BJ (cell line): ENCODE data around the gene KCNIP3. TPM values are rescaled to one million over a fixed set of nuclear protein-coding genes. Genes with fewer than 3 reads are reported as not detected.
A peak's percentile ranks its signal among the peaks of the same experiment; 100 is the strongest.

Experiments
- CTCF ChIA-PET: fragments of 350-600 bp; formaldehyde crosslinking; extraction: SDS; loops from one replicate; lab custom pipeline; 2021; ENCODE audit warnings: antibody characterized with exemption, inconsistent platforms; lab: Yijun Ruan, JAX
- POLR2A ChIA-PET: fragments of 300-600 bp; sonication (Branson Sonifier 250); formaldehyde crosslinking; extraction: SDS; loops from one replicate; lab custom pipeline; 2021; ENCODE audit warnings: antibody characterized with exemption; lab: Charles Lee
- DNase-seq: peaks from one replicate; pipeline ENCODE4 v3.0.0-alpha.2; 2011; ENCODE audit warnings: low read depth
- H3K27me3 ChIP-seq: 2 replicates; pipeline ENCODE4 v1.6.0; 2011; ENCODE audit warnings: low read length; ENCODE audit not compliant: control insufficient read depth, insufficient read depth
- H3K36me3 ChIP-seq: 2 replicates; pipeline ENCODE4 v1.5.1; 2011; ENCODE audit warnings: low read length; ENCODE audit not compliant: control insufficient read depth, insufficient read depth
- H3K4me3 ChIP-seq: 2 replicates; pipeline ENCODE4 v1.5.1; 2011; ENCODE audit warnings: low read depth, mild to moderate bottlenecking, control low read depth, low read length
- polyA plus RNA-seq: library from polyadenylated mRNA; depleted of rRNA; stranded (reverse); fragments of >200 nt; gene quantifications from 2 replicates; pipeline ENCODE4 v1.2.3, GENCODE V29; 2011
- TF ChIP-seq, protein P1 (sequence below): IDR thresholded peaks from 2 replicates; pipeline ENCODE4 v1.5.1; 2011; ENCODE audit warnings: low read depth, mild to moderate bottlenecking, control low read depth, inconsistent platforms, low read length, moderate library complexity; ENCODE audit not compliant: insufficient read depth

Gene KCNIP3
- polyA plus RNA-seq, 1 experiment: 4.1 TPM

DNA sequence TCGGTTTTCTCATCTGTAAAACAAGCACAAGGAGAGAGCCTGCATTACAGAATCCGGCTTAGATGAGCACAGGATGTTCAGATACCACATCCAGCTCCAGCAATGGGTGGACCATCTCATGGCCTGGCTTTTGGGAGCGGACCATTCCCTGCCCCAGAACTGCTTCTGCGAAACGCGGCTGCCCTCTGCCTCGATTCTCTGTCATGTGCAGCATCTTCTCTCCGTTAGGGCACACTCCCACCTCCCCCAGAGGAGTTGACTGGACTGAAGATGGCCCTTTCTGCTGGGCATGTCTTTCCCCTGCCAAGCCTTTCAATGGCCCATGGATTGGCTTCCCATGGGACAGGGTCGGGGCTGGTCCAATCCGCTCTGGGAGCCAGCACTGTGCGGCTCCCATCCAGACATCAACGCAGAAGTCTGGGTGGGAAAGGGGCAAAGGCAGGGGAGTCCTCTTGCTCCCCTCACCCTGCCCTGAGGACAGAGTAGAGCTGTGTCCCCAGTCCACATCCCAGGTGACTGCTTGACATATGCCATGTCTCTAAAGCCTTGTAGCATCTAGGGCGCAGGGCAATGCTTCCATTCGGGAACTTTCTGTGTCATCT, 91.0 kb downstream of the KCNIP3 start:
- DNase-seq: no peak
- Histone ChIP-seq H3K36me3 (no peaks in the 10 kb centered on the region), H3K4me3 (no peak overlapping the region), H3K27me3 (no peaks in the 10 kb centered on the region)
- CTCF ChIA-PET: interaction anchor here (0.9 to 3.6 kb wide), 16 partner anchors 8 to 341 kb away, joined by 3 to 59 read pairs (median 9); partner anchors contain the start of gene FAHD2A
- POLR2A ChIA-PET: no interaction called here
- TF ChIP-seq, protein P1, sequence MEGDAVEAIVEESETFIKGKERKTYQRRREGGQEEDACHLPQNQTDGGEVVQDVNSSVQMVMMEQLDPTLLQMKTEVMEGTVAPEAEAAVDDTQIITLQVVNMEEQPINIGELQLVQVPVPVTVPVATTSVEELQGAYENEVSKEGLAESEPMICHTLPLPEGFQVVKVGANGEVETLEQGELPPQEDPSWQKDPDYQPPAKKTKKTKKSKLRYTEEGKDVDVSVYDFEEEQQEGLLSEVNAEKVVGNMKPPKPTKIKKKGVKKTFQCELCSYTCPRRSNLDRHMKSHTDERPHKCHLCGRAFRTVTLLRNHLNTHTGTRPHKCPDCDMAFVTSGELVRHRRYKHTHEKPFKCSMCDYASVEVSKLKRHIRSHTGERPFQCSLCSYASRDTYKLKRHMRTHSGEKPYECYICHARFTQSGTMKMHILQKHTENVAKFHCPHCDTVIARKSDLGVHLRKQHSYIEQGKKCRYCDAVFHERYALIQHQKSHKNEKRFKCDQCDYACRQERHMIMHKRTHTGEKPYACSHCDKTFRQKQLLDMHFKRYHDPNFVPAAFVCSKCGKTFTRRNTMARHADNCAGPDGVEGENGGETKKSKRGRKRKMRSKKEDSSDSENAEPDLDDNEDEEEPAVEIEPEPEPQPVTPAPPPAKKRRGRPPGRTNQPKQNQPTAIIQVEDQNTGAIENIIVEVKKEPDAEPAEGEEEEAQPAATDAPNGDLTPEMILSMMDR: no peak

DNA sequence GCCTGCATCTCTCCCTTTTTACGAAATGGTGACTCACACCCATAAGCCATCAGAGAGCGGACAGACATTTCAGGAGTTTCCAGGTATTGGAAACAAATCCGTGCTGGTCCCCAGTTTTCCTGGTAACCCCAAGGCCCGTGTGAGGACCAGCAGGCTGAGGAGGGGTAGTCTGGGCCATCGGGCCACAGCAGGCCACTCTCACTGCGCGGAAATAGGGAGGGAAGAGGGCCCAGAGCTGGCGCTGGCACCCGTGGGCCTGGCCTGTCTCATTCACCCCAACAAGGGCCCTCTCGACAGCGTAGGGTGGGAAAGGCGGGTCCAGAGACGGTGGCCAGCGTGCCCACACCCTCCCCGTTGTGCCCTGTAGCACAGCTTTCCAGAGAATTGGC, 91.7 kb downstream of the KCNIP3 start:
- CTCF ChIA-PET: interaction anchor here (0.7 to 3.6 kb wide), 27 partner anchors 9 to 347 kb away, joined by 3 to 59 read pairs (median 4); partner anchors contain the start of gene FAHD2A
- DNase-seq: no peak
- Histone ChIP-seq H3K27me3 (no peaks in the 10 kb centered on the region), H3K4me3 (no peak overlapping the region), H3K36me3 (no peaks in the 10 kb centered on the region)
- TF ChIP-seq, protein P1: no peak
- POLR2A ChIA-PET: no interaction called here

DNA sequence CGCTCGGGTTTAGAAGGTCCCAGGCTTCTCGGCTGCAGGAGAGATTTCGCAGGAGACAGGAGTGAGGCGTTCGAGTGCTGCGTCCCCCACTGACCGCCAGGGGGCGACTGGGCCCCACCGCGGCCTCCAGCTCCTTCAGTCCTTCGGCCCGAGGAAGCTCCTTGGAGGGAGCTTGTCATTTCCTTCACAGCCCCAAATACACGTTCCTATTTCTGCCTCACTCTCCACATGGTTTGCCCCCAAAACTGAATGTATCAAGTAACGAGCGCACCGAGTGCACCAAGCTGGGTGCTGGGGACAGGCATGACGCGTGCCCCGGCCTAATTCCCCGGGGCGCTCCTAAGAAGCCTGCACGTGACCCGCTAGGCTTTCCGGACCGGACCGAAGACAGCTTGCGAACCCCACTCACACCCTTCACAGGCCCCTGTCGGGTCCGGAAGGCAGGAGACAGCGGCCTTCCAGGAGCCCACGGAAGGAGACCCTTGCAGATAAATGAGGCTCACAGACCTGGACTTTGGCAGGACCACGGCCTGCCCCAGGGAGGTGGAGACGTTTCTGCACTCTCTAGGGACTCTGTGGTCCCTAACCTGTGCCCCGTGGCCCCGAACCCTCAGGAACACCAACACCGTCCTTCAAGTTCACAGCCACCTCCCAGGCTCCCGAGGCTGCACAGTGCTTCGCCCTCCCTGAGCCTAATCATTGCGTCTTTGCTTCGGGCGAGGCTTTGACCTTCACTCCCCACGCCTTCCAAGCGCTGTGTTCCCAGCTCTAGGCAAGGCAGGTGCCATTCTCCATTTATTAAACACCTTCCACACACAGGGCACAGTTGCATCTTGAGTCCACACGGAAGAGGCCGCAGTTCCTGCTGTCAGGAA, 92.3 kb downstream of the KCNIP3 start:
- no peak for DNase-seq
- Histone ChIP-seq H3K4me3 (no peak overlapping the region), H3K27me3 (no peaks in the 10 kb centered on the region; the same call in 1 of the 2 replicates), H3K36me3 (no peaks in the 10 kb centered on the region)
- ChIA-PET CTCF (interaction anchor here (0.6 to 3.6 kb wide), 32 partner anchors 9 to 362 kb away, joined by 3 to 59 read pairs (median 4); partner anchors contain the start of gene FAHD2A), POLR2A (interaction anchor here (0.6 kb wide), 1 partner anchor 25 kb away, joined by 10 read pairs; no protein-coding TSS in a partner anchor)
- TF ChIP-seq, protein P1: peak; percentile 99

DNA sequence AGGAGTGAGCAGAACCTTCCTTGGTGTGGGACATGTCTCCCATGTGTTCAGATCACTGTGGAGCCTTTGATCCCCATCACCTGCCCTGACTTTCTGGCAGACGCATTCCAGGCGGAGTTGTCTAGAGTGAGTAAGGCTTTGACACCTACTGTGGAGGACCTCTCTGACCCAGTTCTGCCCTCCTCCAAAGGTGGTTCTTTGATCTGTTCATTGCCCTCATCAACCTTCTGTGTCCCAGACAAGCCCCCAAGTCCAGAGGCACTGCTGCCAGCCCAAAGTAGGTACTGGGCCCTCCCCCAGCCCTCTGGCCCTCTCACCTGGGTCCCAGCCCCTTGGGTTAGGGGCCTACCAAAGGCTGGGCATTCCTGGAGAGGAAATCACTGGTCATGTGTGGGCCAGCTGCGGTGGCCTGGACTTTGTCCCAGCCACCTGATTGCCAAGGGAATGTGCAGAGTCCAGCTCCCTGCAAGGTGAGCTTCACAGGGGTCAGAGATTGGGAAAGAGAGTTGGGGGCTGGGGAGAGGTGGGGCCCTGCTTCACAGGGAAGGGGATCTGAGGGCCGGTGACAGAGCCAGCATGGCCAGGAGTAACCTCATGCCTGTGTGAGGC, 93.2 kb downstream of the KCNIP3 start:
- Histone ChIP-seq H3K27me3 (no peaks in the 10 kb centered on the region; the same call in 1 of the 2 replicates), H3K4me3 (no peak overlapping the region), H3K36me3 (no peaks in the 10 kb centered on the region)
- CTCF ChIA-PET: interaction anchor here (1.4 kb wide), 1 partner anchor 12 kb away, joined by 8 read pairs; the partner anchor contains the start of gene FAHD2A
- POLR2A ChIA-PET: no interaction called here
- DNase-seq: no peak
- TF ChIP-seq, protein P1: no peak
